GM12873 (cell line): ENCODE measurements around the gene SRRM4.

Experiments
- TF ChIP-seq, protein P1 (sequence below): IDR thresholded peaks from 2 replicates; pipeline ENCODE4 v1.5.1; 2012; ENCODE audit warnings: low read depth, mild to moderate bottlenecking, moderate library complexity, low read length, control low read depth; ENCODE audit not compliant: insufficient read depth; ENCODE audit errors: missing control alignments

Gene SRRM4

DNA sequence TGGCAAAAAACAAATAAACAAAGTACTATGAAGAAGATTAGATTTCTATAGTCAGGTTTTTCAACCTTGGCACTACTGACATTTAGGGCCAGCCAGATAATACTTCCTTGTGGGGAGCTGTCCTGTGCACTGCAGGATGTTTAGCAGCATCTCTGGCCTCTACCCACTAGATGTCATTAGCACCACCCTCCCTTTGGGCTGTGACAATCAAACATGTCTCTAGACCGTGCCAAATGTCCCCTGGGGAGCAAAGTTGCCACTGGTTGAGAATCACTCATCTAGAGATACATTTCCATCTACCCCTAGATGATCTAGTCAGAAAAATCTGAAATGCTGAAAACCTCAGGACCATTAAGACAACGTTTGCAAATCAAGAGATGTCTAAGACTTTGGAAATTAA lies 29.9 kb downstream of the SRRM4 start:
- TF ChIP-seq, protein P1, sequence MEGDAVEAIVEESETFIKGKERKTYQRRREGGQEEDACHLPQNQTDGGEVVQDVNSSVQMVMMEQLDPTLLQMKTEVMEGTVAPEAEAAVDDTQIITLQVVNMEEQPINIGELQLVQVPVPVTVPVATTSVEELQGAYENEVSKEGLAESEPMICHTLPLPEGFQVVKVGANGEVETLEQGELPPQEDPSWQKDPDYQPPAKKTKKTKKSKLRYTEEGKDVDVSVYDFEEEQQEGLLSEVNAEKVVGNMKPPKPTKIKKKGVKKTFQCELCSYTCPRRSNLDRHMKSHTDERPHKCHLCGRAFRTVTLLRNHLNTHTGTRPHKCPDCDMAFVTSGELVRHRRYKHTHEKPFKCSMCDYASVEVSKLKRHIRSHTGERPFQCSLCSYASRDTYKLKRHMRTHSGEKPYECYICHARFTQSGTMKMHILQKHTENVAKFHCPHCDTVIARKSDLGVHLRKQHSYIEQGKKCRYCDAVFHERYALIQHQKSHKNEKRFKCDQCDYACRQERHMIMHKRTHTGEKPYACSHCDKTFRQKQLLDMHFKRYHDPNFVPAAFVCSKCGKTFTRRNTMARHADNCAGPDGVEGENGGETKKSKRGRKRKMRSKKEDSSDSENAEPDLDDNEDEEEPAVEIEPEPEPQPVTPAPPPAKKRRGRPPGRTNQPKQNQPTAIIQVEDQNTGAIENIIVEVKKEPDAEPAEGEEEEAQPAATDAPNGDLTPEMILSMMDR: no peak

DNA sequence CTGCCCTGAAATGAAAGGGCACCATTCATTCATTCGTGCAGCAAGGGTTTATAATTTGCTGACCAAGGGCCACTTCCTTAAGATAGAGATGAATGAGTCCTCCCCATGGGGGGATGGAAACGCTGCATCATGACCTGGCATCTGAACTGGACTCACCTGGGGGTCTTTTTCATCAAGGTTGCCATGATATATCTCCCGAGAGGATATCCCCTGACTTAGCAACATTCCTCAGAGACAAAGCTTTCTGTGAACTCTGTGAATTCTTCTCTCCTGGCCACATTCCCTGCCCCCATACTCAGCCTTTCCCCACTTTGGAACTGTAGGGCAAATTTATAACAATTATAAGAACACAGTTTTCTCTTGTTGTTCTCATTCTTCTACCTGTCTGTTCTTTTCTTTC lies 30.8 kb downstream of the SRRM4 start:
- TF ChIP-seq, protein P1: no peak

GRCh38 chr12:119013023-119013422 lies 31.7 kb downstream of the SRRM4 start:
- TF ChIP-seq, protein P1: no peak

- TF ChIP-seq, protein P1: no peak
Observed at GRCh38 chr12:119014368-119014767, 33.0 kb downstream of the SRRM4 start.

GRCh38 chr12:119016715-119017114 lies 35.4 kb downstream of the SRRM4 start:
- TF ChIP-seq, protein P1: no peak

- TF ChIP-seq, protein P1: no peak
Observed at GRCh38 chr12:119019166-119019565, 37.8 kb downstream of the SRRM4 start.

DNA sequence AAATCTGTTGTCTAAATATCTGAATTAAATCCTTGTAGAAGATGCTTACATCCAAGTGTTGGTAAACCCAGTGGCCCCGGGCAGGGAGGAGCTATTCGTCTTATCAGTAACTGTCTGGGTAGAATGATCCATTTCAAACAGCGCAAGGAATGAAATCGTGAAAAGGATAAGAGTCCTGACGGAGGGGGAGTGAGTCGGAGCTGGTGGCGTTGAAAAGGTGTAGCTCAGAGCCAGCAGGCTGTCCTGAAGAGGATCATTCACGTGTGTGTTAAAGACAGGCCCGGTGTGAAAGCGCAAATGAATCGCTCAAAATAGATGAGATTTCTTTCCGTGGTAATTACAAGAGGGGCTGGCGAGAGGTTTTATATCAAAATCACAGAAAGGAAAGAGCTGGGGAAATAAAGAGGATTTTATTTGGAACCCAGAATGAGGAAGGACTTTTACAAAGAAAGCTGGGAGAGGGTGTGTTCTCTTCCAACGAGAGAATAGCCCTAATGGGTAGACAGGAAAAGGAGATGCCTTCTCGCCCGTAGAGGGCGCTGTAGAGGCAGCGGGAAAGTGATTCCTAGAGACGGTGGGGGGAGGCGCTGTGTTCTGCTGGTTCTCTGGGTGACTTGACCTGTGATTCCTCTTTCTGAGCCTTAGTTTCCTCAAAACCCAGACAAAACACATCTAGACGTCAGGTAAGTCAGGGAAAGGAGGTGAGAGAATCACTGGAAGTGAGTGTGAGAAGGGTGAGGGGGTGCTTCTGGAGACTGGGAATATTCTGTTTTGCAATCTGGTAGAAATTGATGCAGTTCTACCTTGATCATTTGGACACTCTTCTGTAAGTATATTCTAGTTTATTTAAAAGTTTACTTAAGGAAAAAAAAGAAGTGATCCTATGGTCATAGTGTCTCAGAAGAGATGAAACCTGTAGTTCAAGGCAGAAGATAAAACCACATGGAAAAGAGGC lies 39.3 kb downstream of the SRRM4 start:
- TF ChIP-seq, protein P1: peak; percentile 74
